Activated naive CD4-positive, alpha-beta T cell treated with anti-CD3 and anti-CD28 coated beads for 36 hours (primary cell): ENCODE results near the gene NRGN. TPM values are rescaled to one million over a fixed set of nuclear protein-coding genes. Genes with fewer than 3 reads are reported as not detected.
A peak's percentile ranks its signal among the peaks of the same experiment; 100 is the strongest.

ENCODE experiments used
- CTCF ChIA-PET: fragments of 350-600 bp; sonication (Branson Sonifier 250); formaldehyde crosslinking; loops from one replicate; lab custom pipeline; 2021; ENCODE audit warnings: antibody characterized with exemption; lab: Charles Lee
- DNase-seq: peaks from one replicate; pipeline ENCODE4 v3.0.0-alpha.2; 2020
- H3K27ac Mint-ChIP-seq: one replicate; pipeline ENCODE4 v1.8.0; 2021; ENCODE audit warnings: mild to moderate bottlenecking, mixed read lengths
- H3K27me3 Mint-ChIP-seq: one replicate; pipeline ENCODE4 v1.8.0; 2021; ENCODE audit warnings: low read depth, mixed read lengths
- H3K36me3 Mint-ChIP-seq: one replicate; pipeline ENCODE4 v1.8.0; 2021; ENCODE audit warnings: low read depth, mixed read lengths
- H3K4me1 Mint-ChIP-seq: one replicate; pipeline ENCODE4 v1.8.0; 2021; ENCODE audit warnings: low read depth, mixed read lengths
- H3K4me3 Mint-ChIP-seq: one replicate; pipeline ENCODE4 v1.8.0; 2021; ENCODE audit warnings: mild to moderate bottlenecking, moderate library complexity, mixed read lengths
- H3K9me3 Mint-ChIP-seq: one replicate; pipeline ENCODE4 v1.8.0; 2021; ENCODE audit warnings: mixed read lengths
- intact Hi-C: fragments of 100-400 bp; cut with micrococcal nuclease; formaldehyde crosslinking; loops from one replicate; pipeline ENCODE4 v1.15.1; 2023
- total RNA-seq, 2 experiments: library from RNA; stranded (reverse); gene quantifications; one replicate each; pipeline ENCODE4 v1.2.3, GENCODE V29; 2021

The NRGN gene
- total RNA-seq, 2 experiments from 2014 or later: 10.3 to 10.8 TPM

DNA sequence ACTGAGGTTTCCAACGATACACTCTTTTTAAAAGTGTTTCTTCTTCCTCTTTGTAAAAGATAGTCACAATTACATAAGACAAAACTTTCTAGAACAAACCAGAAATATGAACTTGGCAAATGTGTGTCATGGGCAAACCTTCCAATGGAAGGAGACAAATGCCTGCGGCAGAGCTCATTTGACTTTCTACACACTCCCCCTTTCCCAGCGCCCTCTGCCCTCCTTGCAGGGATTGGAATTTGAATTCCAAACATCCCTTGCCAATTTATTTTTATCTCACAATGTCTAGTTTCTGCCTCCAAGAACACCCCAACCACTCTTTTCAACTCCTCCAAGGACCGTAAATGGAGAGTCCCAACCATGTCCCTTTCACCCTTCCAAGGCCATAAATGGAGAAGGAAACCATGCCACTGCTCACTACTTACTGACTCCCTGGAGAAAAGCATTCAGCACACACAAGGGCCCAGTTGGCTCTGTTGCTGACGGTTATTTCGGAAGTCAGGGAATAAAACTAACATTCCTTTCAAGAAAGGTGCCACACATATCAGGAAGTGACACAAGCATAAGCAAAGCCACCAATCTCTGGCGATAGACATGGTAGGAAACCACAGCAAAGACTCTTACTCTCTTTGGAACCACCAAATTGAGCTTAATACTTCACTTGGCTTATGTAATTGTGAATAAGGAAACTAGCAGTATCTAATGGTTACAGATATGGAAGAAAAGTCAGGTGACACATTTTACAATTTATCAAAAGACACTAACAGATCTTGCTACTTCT is 37.3 kb downstream of the NRGN start:
- peaks cover 21% of the 10 kb centered on the region for H3K4me1 Mint-ChIP-seq
- intact Hi-C loops: no loop called here
- no peaks in the 10 kb centered on the region for H3K27me3 Mint-ChIP-seq
- H3K27ac Mint-ChIP-seq: no peak overlapping the region
- H3K9me3 Mint-ChIP-seq: no peaks in the 10 kb centered on the region
- H3K36me3 Mint-ChIP-seq: peaks cover 3% of the 10 kb centered on the region
- CTCF ChIA-PET: interaction anchor here (1.5 to 3.0 kb wide), 3 partner anchors 8 to 108 kb away, joined by 4 to 10 read pairs (median 4); no protein-coding TSS in a partner anchor
- H3K4me3 Mint-ChIP-seq: no peak overlapping the region
- no peak for DNase-seq

DNA sequence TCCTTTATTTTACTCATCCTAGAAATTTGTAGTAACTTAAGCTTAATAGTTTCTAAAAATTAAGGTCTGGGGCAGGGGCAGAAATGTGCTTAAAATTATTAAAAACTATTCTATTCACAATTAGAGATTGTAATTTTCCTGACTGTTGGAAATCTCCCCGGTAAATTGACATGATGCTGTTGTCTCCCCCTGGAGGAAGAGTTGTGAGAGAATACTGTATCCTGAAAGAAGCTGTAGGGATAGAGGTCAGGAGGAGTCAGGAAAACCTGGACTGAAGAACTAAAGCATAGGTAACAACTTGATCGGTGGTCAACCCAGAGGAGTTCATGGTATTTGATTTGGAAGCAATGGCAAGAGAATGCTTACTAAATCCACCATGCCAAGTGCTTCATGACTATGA is 38.5 kb downstream of the NRGN start:
- DNase-seq: no peak
- no peaks in the 10 kb centered on the region for H3K9me3 Mint-ChIP-seq
- no peak overlapping the region for H3K27ac Mint-ChIP-seq
- intact Hi-C loops: no loop called here
- peaks cover 3% of the 10 kb centered on the region for H3K36me3 Mint-ChIP-seq
- CTCF ChIA-PET: interaction anchor here (1.5 to 3.0 kb wide), 3 partner anchors 9 to 109 kb away, joined by 4 to 10 read pairs (median 4); no protein-coding TSS in a partner anchor
- H3K27me3 Mint-ChIP-seq: no peaks in the 10 kb centered on the region
- peaks cover 21% of the 10 kb centered on the region for H3K4me1 Mint-ChIP-seq
- no peak overlapping the region for H3K4me3 Mint-ChIP-seq

DNA sequence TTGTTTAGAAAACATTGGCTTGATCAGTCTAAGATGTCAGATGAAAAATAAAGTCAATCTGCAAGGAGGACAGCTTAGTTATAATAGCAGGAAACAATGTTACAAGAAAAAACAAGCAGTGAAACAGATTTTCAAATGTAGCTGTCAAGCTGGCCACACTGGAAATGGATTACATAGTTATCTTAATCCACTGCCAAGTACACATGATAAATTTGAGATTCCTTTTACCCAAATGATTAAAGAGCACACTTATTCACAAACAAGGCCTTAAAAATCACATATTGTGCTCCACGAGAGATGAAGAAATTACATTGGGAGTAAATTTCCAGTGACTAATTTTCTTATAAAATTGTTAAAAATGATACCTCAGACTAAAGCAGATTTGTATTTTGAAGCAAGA is 39.8 kb downstream of the NRGN start:
- Mint-ChIP-seq H3K27me3 (no peaks in the 10 kb centered on the region), H3K4me3 (no peak overlapping the region), H3K36me3 (peaks cover 3% of the 10 kb centered on the region), H3K4me1 (peaks cover 25% of the 10 kb centered on the region), H3K9me3 (no peaks in the 10 kb centered on the region), H3K27ac (no peak overlapping the region)
- no peak for DNase-seq
- intact Hi-C loops: no loop called here
- CTCF ChIA-PET: interaction anchor here (0.6 to 3.9 kb wide), 5 partner anchors 14 to 168 kb away, joined by 3 to 21 read pairs (median 3); no protein-coding TSS in a partner anchor

DNA sequence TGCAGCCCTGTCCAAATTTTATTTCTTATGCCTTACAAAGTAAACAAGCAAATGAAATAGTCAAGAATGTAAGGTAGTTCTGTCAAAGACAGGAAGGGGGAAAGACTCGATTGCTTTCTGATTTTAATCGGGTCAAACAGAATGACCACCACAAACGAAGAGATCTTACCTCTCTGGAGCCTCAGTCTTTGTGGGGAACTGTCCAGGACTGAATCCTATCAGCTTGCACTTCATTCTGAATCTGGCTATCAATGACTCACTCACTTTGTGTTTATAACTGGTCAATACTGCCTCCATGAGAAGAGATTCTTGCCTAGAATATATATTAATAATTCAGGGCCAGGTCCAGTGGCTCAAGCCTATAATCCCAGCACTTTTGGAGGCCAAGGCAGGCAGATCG is 43.3 kb downstream of the NRGN start:
- H3K4me1 Mint-ChIP-seq: peaks cover 12% of the 10 kb centered on the region
- intact Hi-C loops: no loop called here
- H3K4me3 Mint-ChIP-seq: no peak overlapping the region
- CTCF ChIA-PET: interaction anchor here (1.0 to 1.4 kb wide), 3 partner anchors 11 to 54 kb away, joined by 3 to 6 read pairs (median 4); no protein-coding TSS in a partner anchor
- H3K27ac Mint-ChIP-seq: no peak overlapping the region
- H3K27me3 Mint-ChIP-seq: no peaks in the 10 kb centered on the region
- no peaks in the 10 kb centered on the region for H3K9me3 Mint-ChIP-seq
- H3K36me3 Mint-ChIP-seq: no peaks in the 10 kb centered on the region
- DNase-seq: no peak

DNA sequence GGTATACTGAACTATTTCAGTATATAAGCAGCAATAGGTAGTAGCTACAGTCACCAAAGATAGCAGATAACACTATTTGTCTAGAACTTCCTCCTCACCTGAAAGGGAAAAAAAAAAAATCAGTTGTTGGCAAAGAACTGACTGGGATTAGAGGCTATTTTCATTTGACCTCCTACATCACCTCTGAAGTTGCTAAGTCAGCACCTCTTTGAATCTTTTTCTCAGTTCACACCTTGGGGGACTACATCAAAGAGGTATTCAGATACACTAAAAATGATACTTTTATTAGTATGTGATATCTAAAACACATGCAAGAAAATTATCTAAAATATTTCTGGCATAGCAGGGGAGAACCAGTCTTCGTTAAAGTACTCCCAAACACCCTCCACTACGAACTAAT is 44.3 kb downstream of the NRGN start:
- DNase-seq: no peak
- Mint-ChIP-seq H3K36me3 (no peaks in the 10 kb centered on the region), H3K4me1 (peaks cover 9% of the 10 kb centered on the region), H3K9me3 (no peaks in the 10 kb centered on the region), H3K27ac (no peak overlapping the region), H3K4me3 (no peak overlapping the region), H3K27me3 (no peaks in the 10 kb centered on the region)
- CTCF ChIA-PET: interaction anchor here (1.2 to 1.6 kb wide), 3 partner anchors 10 to 53 kb away, joined by 4 to 6 read pairs (median 6); no protein-coding TSS in a partner anchor
- intact Hi-C loops: no loop called here

DNA sequence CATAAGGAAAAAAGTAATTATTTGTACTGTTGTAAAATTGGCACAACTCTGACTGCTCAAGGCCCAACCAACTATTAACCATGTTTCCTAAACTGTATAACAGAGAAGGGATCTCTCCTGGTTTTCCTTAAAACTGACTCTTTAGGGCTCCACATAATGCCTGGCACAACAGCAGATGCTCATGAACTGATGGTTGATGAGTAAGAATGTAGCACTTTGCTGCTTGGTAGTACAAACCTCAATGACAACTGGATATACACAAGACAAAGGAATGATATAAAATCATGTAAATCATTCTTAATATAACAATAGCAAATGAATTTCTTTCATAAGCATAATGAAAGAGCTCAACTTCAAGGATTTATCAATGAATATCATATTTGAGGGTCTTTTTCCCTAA is 48.8 kb downstream of the NRGN start:
- H3K4me3 Mint-ChIP-seq: no peak overlapping the region
- H3K36me3 Mint-ChIP-seq: no peaks in the 10 kb centered on the region
- no peak overlapping the region for H3K27ac Mint-ChIP-seq
- no peaks in the 10 kb centered on the region for H3K9me3 Mint-ChIP-seq
- H3K4me1 Mint-ChIP-seq: peaks cover 28% of the 10 kb centered on the region
- intact Hi-C loops: no loop called here
- no peaks in the 10 kb centered on the region for H3K27me3 Mint-ChIP-seq
- no peak for DNase-seq
- CTCF ChIA-PET: interaction anchor here (1.1 to 1.4 kb wide), 2 partner anchors 10 to 118 kb away, joined by 3 to 5 read pairs; no protein-coding TSS in a partner anchor

DNA sequence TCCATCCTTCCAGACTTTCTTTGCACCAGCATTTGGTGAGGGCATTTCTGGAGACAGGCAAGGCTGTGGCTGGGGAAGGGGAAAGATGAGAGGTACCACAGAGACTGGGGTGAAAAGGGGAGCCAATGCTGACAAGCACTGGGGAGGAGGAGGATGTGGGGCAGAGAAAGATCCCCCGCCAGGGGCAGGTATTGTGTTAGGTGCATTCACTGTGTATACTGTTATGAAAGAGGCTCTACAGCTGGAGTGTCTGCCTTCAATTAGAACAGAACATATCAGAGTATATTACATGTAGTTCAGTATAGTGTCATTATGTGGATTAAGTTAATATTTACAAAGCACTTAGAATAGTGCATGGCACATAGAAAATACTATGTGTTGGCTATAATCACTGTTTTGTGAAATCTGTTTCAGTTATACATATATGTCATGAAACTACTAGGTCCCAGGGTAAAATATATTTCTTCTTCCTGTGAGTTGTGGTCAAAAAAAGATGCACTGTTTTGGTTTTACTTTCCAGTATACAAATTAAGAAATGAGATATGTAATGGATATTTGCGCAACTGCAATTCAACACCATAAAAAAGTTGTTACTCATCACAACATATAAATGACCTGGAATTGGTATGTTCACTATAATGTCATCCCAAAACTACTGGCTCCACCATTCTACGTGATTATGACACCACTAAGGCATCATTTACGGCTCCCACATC is 52.0 kb downstream of the NRGN start:
- peaks cover 28% of the 10 kb centered on the region for H3K4me1 Mint-ChIP-seq
- no peak overlapping the region for H3K4me3 Mint-ChIP-seq
- H3K27ac Mint-ChIP-seq: no peak overlapping the region
- intact Hi-C loops: no loop called here
- CTCF ChIA-PET: interaction anchor here (0.6 to 4.2 kb wide), 3 partner anchors 122 to 198 kb away, joined by 3 to 22 read pairs (median 3); no protein-coding TSS in a partner anchor
- H3K36me3 Mint-ChIP-seq: no peaks in the 10 kb centered on the region
- no peaks in the 10 kb centered on the region for H3K27me3 Mint-ChIP-seq
- no peaks in the 10 kb centered on the region for H3K9me3 Mint-ChIP-seq
- no peak for DNase-seq

DNA sequence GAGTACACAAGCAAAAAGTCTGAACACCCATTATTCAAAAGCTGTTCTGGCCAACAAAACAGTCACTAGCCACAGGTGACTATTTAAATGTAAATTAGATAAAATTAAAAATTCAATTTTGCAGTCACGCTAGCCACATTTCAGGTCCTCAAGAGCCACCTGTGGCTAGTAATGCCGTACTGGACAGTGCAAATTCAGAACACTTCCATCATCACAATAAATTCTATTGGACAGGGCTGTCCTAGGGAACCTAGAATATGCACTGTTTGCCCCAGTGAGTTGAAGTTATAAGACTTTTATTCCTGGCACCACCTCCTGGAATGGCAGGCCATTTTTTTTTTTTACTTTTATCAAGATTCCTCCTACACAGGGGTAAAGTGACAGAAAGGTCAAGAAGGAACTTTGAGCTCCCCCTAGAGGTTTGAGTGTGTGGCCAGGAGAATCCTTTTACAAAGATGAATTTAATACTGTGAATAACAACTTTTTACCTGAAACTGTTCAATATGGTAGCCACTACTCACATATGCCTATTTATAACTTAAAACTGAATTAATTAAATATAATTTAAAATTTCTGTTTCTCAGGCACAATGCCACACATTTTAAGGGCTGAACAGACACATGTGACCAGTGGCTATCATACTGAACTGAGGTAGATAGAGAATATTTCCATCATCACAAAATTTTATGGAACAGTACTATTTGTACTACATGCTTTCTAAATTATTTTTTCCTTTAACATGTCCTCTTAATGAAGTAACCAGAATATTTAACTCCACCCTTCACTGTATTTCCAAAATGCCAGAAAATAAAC is 53.9 kb downstream of the NRGN start:
- no peak overlapping the region for H3K27ac Mint-ChIP-seq
- H3K9me3 Mint-ChIP-seq: no peaks in the 10 kb centered on the region
- H3K4me1 Mint-ChIP-seq: peaks cover 41% of the 10 kb centered on the region
- CTCF ChIA-PET: interaction anchor here (0.6 to 4.2 kb wide), 23 partner anchors 8 to 389 kb away, joined by 3 to 26 read pairs (median 5); partner anchors contain the start of gene ESAM
- DNase-seq: peak; percentile 30
- H3K27me3 Mint-ChIP-seq: no peaks in the 10 kb centered on the region
- intact Hi-C loops: loop anchor here (1.0 kb wide), 4 partner anchors 30 to 149 kb away; no protein-coding TSS in a partner anchor
- no peak overlapping the region for H3K4me3 Mint-ChIP-seq
- no peaks in the 10 kb centered on the region for H3K36me3 Mint-ChIP-seq

DNA sequence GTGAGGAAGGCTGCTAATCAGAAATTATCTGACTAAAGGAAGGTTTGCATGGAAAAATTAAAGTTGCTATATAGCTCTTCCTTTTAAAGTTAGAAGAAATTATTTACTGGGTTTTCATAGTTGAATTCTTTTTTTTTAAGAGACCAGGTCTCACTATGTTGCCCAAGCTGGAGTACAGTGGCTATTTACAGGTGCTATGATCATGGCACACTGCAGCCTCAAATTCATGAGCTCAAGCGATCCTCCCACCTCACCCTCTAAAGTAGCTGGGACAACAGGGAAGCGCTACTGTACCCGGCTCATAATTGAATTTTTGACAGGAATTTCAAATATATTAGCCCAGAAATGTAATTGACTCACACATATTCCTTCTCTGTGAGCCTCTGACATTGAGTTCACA is 56.6 kb downstream of the NRGN start:
- Mint-ChIP-seq H3K4me1 (peaks cover 46% of the 10 kb centered on the region), H3K9me3 (no peaks in the 10 kb centered on the region)

More for the DNA sequence above, 56.6 kb downstream of the NRGN start:
- no peak overlapping the region for H3K4me3 Mint-ChIP-seq
- CTCF ChIA-PET: interaction anchor here (0.5 to 3.8 kb wide), 9 partner anchors 12 to 1123 kb away, joined by 3 to 22 read pairs (median 4); no protein-coding TSS in a partner anchor
- no peaks in the 10 kb centered on the region for H3K27me3 Mint-ChIP-seq
- no peak for DNase-seq
- intact Hi-C loops: loop anchor here (5.0 kb wide), 1 partner anchor 156 kb away; the partner anchor contains the start of gene CCDC15
- no peak overlapping the region for H3K27ac Mint-ChIP-seq
- H3K36me3 Mint-ChIP-seq: no peaks in the 10 kb centered on the region
